Kidney (tissue), 14 donors: ENCODE results near the gene AP5M1. TPM values are rescaled to one million over a fixed set of nuclear protein-coding genes. Genes with fewer than 3 reads are reported as not detected.
"Not testable (repeated sequence)": the region's sequence is repeated elsewhere in the genome, so short reads cannot be mapped to it uniquely, and the experiment has no call there.

Experiments used
- DNase-seq, 5 donors: peaks; one replicate each; pipeline ENCODE4 v3.0.0-alpha.2; 2013 to 2020
- FAIRE-seq: peaks from 2 replicates; lab custom pipeline; 2012; peaks lifted over from hg19 to GRCh38; lab: Jason Lieb, UNC
- H3K27ac ChIP-seq, 2 donors: one replicate each; pipeline ENCODE4 v1.7.0; 2013; ENCODE audit warnings: low read depth in 2 of 2, low read length in 2 of 2, inconsistent platforms in 1 of 2
- H3K27me3 ChIP-seq: one replicate; pipeline ENCODE4 v1.7.1; 2013; ENCODE audit warnings: low read length, inconsistent platforms; ENCODE audit not compliant: control insufficient read depth, insufficient read depth
- H3K36me3 ChIP-seq, 3 donors: one replicate each; pipeline versions ENCODE4 v1.7.0 to v1.7.1; 2013; ENCODE audit warnings: low read length in 3 of 3, control low read depth in 1 of 3, inconsistent platforms in 1 of 3; ENCODE audit not compliant: insufficient read depth in 3 of 3, control insufficient read depth in 2 of 3
- H3K4me1 ChIP-seq, 3 donors: one replicate each; pipeline versions ENCODE4 v1.7.0 to v1.7.1; 2013; ENCODE audit warnings: low read length in 3 of 3, inconsistent platforms in 1 of 3, low read depth in 1 of 3; ENCODE audit not compliant: control insufficient read depth in 2 of 3, insufficient read depth in 2 of 3
- H3K4me3 ChIP-seq, 3 donors: one replicate each; pipeline versions ENCODE4 v1.7.0 to v1.8.1; 2013; ENCODE audit warnings: low read length in 3 of 3, control low read depth in 1 of 3, inconsistent platforms in 1 of 3
- H3K9ac ChIP-seq, 3 donors: one replicate each; pipeline versions ENCODE4 v1.7.0 to v1.7.1; 2013; ENCODE audit warnings: low read length in 3 of 3, control low read depth in 1 of 3, inconsistent platforms in 1 of 3
- H3K9me3 ChIP-seq, 3 donors: one replicate each; pipeline versions ENCODE4 v1.7.0 to v1.7.1; 2013; ENCODE audit warnings: low read length in 3 of 3, control low read depth in 1 of 3, inconsistent platforms in 1 of 3; ENCODE audit not compliant: control insufficient read depth in 2 of 3, insufficient read depth in 1 of 3
- CTCF ChIP-seq: IDR thresholded peaks from 3 replicates; pipeline ENCODE4 v1.5.1; 2012; ENCODE audit warnings: mild to moderate bottlenecking, moderate library complexity, borderline replicate concordance; ENCODE audit not compliant: insufficient read depth; ENCODE audit errors: extremely low read depth
- intact Hi-C: fragments of 100-400 bp; cut with DNase I; formaldehyde crosslinking; loops from one replicate; pipeline ENCODE4 v1.11.1; 2022
- polyA plus RNA-seq: library from polyadenylated mRNA; stranded (reverse); fragments of 350-450 nt; fragmentation: Illumina TruSeq; extraction: RNeasy Lipid Tissue Mini Kit (QIAGEN cat#74804); gene quantifications from one replicate; pipeline ENCODE4 v1.2.3, GENCODE V29; 2014; ENCODE audit warnings: low read depth, low replicate concordance; ENCODE audit not compliant: insufficient read depth
- total RNA-seq: library from RNA; stranded (reverse); fragmentation: NEBNext Ultra II Directional; extraction: Animal tissue kit (Norgen Biotek cat#: 25700); gene quantifications from one replicate; pipeline ENCODE4 v1.2.1, GENCODE V29; 2021
- donor health status: control.
- donor health status: control.
- donor health status: control.
- donor health status: control.
- donor health status: control.
- donor health status: DM: yes; HTN: yes; CAD: no.
- donor health status: Normal renal cell carcinoma (clear cell type).

AP5M1 gene
- total and polyA plus RNA-seq, 2 donors from 2014 or later: 18.3 to 49.4 TPM

- H3K36me3 ChIP-seq: no peaks in the 10 kb centered on the region
- no peaks in the 10 kb centered on the region for H3K4me1 ChIP-seq
- H3K9ac ChIP-seq: no peak overlapping the region
- FAIRE-seq: no peak
- H3K4me3 ChIP-seq: no peak overlapping the region
- DNase-seq: no peak
- no peaks in the 10 kb centered on the region for H3K9me3 ChIP-seq
- H3K27me3 ChIP-seq: no peaks in the 10 kb centered on the region
- no peak for TF ChIP-seq CTCF
- intact Hi-C loops: no loop called here
- H3K27ac ChIP-seq: no peak overlapping the region
These were observed 55.0 kb downstream of the AP5M1 start for GRCh38 chr14:57323721-57324120.

- Histone ChIP-seq H3K9me3 (no peaks in the 10 kb centered on the region), H3K36me3 (no peaks in the 10 kb centered on the region), H3K9ac (no peak overlapping the region), H3K27ac (no peak overlapping the region), H3K27me3 (no peaks in the 10 kb centered on the region), H3K4me3 (no peak overlapping the region), H3K4me1 (no peaks in the 10 kb centered on the region)
- no peak for DNase-seq
- TF ChIP-seq CTCF: no peak
- no peak for FAIRE-seq
- intact Hi-C loops: no loop called here
These were observed 57.5 kb downstream of the AP5M1 start for GRCh38 chr14:57326253-57326652.

GRCh38 chr14:57329833-57330232 lies 61.1 kb downstream of the AP5M1 start:
- no peaks in the 10 kb centered on the region for H3K9me3 ChIP-seq
- no peak for TF ChIP-seq CTCF
- no peak for FAIRE-seq

GRCh38 chr14:57332475-57332874 lies 63.7 kb downstream of the AP5M1 start:
- DNase-seq, H3K9ac ChIP-seq, FAIRE-seq, H3K27ac ChIP-seq, H3K36me3 ChIP-seq, intact Hi-C loops, H3K9me3 ChIP-seq, H3K4me3 ChIP-seq, H3K4me1 ChIP-seq, H3K27me3 ChIP-seq: not testable (repeated sequence)

More at GRCh38 chr14:57329833-57330232, 61.1 kb downstream of the AP5M1 start:
- no peak for DNase-seq
- no peak overlapping the region for H3K9ac ChIP-seq
- H3K27ac ChIP-seq: no peak overlapping the region
- H3K27me3 ChIP-seq: no peaks in the 10 kb centered on the region
- H3K4me1 ChIP-seq: no peaks in the 10 kb centered on the region
- H3K4me3 ChIP-seq: no peak overlapping the region
- H3K36me3 ChIP-seq: no peaks in the 10 kb centered on the region
- intact Hi-C loops: no loop called here

GRCh38 chr14:57333726-57334125 lies 65.0 kb downstream of the AP5M1 start:
- FAIRE-seq, H3K27me3 ChIP-seq, DNase-seq, H3K9me3 ChIP-seq, H3K4me1 ChIP-seq, H3K27ac ChIP-seq, H3K36me3 ChIP-seq, H3K4me3 ChIP-seq, intact Hi-C loops, H3K9ac ChIP-seq: not testable (repeated sequence)

- H3K4me3 ChIP-seq, H3K9ac ChIP-seq, intact Hi-C loops, H3K36me3 ChIP-seq, H3K27ac ChIP-seq, FAIRE-seq, H3K9me3 ChIP-seq, H3K4me1 ChIP-seq, DNase-seq, H3K27me3 ChIP-seq: not testable (repeated sequence)
These were observed 75.0 kb downstream of the AP5M1 start for GRCh38 chr14:57343545-57344297.
